HepG2 (cell line): ENCODE results near the gene PATE4. TPM values are rescaled to one million over a fixed set of nuclear protein-coding genes. Genes with fewer than 3 reads are reported as not detected.

ENCODE experiments used
- ESRRA ChIP-seq: sonication (generic); formaldehyde crosslinking; IDR thresholded peaks from 2 replicates; pipeline ENCODE4 v1.5.1; 2020; ENCODE audit warnings: mild to moderate bottlenecking, low read depth, missing genetic modification reagents
- ETV5 ChIP-seq: IDR thresholded peaks from 2 replicates; pipeline ENCODE4 v1.6.1; 2018; ENCODE audit warnings: missing biosample characterization, missing genetic modification reagents, inconsistent platforms, borderline replicate concordance
- HIVEP1 ChIP-seq: sonication (generic); formaldehyde crosslinking; IDR thresholded peaks from 2 replicates; pipeline ENCODE4 v1.4.0; 2020; ENCODE audit warnings: mild to moderate bottlenecking, missing genetic modification reagents
- HMG20B ChIP-seq: conservative IDR thresholded peaks from 2 replicates; pipeline ENCODE4 v1.6.1; 2016; ENCODE audit warnings: missing genetic modification reagents, missing compliant biosample characterization
- JUN ChIP-seq: sonication (generic); formaldehyde crosslinking; IDR thresholded peaks from 2 replicates; pipeline ENCODE4 v1.4.0; 2020; ENCODE audit warnings: mild to moderate bottlenecking, missing genetic modification reagents
- MAF1 ChIP-seq: sonication (generic); formaldehyde crosslinking; IDR thresholded peaks from 2 replicates; pipeline ENCODE4 v1.5.0; 2020; ENCODE audit warnings: missing genetic modification reagents, borderline replicate concordance
- NCOA1 ChIP-seq: sonication (generic); formaldehyde crosslinking; IDR thresholded peaks from 2 replicates; pipeline ENCODE4 v1.9.0; 2021; ENCODE audit warnings: missing genetic modification reagents
- NFE2L2 ChIP-seq: fragments of 150-350 bp; IDR thresholded peaks from 2 replicates; pipeline ENCODE4 v1.6.1; 2014; ENCODE audit warnings: low read length
- PHF20 ChIP-seq: sonication (generic); formaldehyde crosslinking; IDR thresholded peaks from 2 replicates; pipeline ENCODE4 v1.5.0; 2020; ENCODE audit warnings: mild to moderate bottlenecking, missing genetic modification reagents
- POLR2G ChIP-seq: fragments of 200-400 bp; formaldehyde crosslinking; IDR thresholded peaks from 2 replicates; pipeline ENCODE4 v1.6.1; 2018; ENCODE audit warnings: mild to moderate bottlenecking, low read depth, low read length, moderate library complexity
- SRSF4 ChIP-seq: fragments of 200-400 bp; formaldehyde crosslinking; IDR thresholded peaks from one replicate; pipeline ENCODE4 v1.6.1; 2018; ENCODE audit warnings: mild to moderate bottlenecking, low read depth, low read length, moderate library complexity; ENCODE audit not compliant: poor library complexity, severe bottlenecking
- TAF1 ChIP-seq: sonication (generic); formaldehyde crosslinking; IDR thresholded peaks from 2 replicates; pipeline ENCODE4 v1.4.0; 2020; ENCODE audit warnings: missing genetic modification reagents
- TFDP2 ChIP-seq: sonication (generic); formaldehyde crosslinking; IDR thresholded peaks from 2 replicates; pipeline ENCODE4 v1.4.0; 2020; ENCODE audit warnings: missing genetic modification reagents
- ZMYM3 ChIP-seq: sonication (generic); formaldehyde crosslinking; IDR thresholded peaks from 2 replicates; pipeline ENCODE4 v1.5.1; 2020; ENCODE audit warnings: mild to moderate bottlenecking, missing genetic modification reagents
- ZNF30 ChIP-seq: sonication (generic); formaldehyde crosslinking; IDR thresholded peaks from 2 replicates; pipeline ENCODE4 v1.5.0; 2020; ENCODE audit warnings: mild to moderate bottlenecking, missing genetic modification reagents
- ZNF615 ChIP-seq: sonication (generic); formaldehyde crosslinking; IDR thresholded peaks from 2 replicates; pipeline ENCODE4 v1.5.0; 2020; ENCODE audit warnings: mild to moderate bottlenecking, missing genetic modification reagents, borderline replicate concordance
- ZNF619 ChIP-seq: sonication (generic); formaldehyde crosslinking; IDR thresholded peaks from 2 replicates; pipeline ENCODE4 v1.4.0; 2020; ENCODE audit warnings: mild to moderate bottlenecking, missing genetic modification reagents
- ZNF672 ChIP-seq: sonication (generic); formaldehyde crosslinking; IDR thresholded peaks from 2 replicates; pipeline ENCODE4 v1.8.1; 2022; ENCODE audit warnings: missing genetic modification reagents
- ZNF772 ChIP-seq: sonication (generic); formaldehyde crosslinking; IDR thresholded peaks from 2 replicates; pipeline ENCODE4 v1.5.0; 2020; ENCODE audit warnings: mild to moderate bottlenecking, missing genetic modification reagents
- polyA plus RNA-seq, 8 experiments: library from polyadenylated mRNA; depleted of rRNA in 3 of 8; stranded (reverse) in 7 of 8; unstranded in 1 of 8; fragments of >200 nt; fragmentation: Illumina TruSeq in 4 of 8; extraction: Trizol in 4 of 8; gene quantifications; 2 replicates each; pipeline versions ENCODE4 v1.2.1 to v1.2.3, GENCODE V29; 2011 to 2016; ENCODE audit warnings: low read depth in 4 of 8, missing spikeins in 1 of 8, mixed read lengths in 1 of 8; ENCODE audit not compliant: insufficient read depth in 1 of 8
- total RNA-seq, 5 experiments: library from RNA; depleted of rRNA; stranded (reverse); fragments of >200 nt; fragmentation: Illumina TruSeq; extraction: Trizol; gene quantifications; 2 replicates each; pipeline ENCODE4 v1.2.3, GENCODE V29; 2016; ENCODE audit warnings: low read depth in 1 of 5
- TF ChIP-seq, protein P1 (sequence below): sonication (generic); formaldehyde crosslinking; IDR thresholded peaks from 2 replicates; pipeline ENCODE4 v1.4.0; 2020; ENCODE audit warnings: mild to moderate bottlenecking, missing genetic modification reagents
- TF ChIP-seq, protein P2 (sequence below), 2 experiments: sonication (generic) in 1 of 2; formaldehyde crosslinking in 1 of 2; IDR thresholded peaks; 2 replicates each; pipeline versions ENCODE4 v1.4.0 to v1.6.1; 2018 to 2020; ENCODE audit warnings: missing genetic modification reagents in 2 of 2, borderline replicate concordance in 1 of 2, low read depth in 1 of 2, mild to moderate bottlenecking in 1 of 2, missing biosample characterization in 1 of 2

The PATE4 gene
- total and polyA plus RNA-seq, 2 of the 13 experiments (the other 11 are each of a cell fraction or from before 2014, with no cell fraction given) = not detected

GRCh38 chr11:125887373-125888324 lies 54.5 kb downstream of the PATE4 start, which contains the start of gene HYLS1 (continued):
- TF ChIP-seq, protein P1, sequence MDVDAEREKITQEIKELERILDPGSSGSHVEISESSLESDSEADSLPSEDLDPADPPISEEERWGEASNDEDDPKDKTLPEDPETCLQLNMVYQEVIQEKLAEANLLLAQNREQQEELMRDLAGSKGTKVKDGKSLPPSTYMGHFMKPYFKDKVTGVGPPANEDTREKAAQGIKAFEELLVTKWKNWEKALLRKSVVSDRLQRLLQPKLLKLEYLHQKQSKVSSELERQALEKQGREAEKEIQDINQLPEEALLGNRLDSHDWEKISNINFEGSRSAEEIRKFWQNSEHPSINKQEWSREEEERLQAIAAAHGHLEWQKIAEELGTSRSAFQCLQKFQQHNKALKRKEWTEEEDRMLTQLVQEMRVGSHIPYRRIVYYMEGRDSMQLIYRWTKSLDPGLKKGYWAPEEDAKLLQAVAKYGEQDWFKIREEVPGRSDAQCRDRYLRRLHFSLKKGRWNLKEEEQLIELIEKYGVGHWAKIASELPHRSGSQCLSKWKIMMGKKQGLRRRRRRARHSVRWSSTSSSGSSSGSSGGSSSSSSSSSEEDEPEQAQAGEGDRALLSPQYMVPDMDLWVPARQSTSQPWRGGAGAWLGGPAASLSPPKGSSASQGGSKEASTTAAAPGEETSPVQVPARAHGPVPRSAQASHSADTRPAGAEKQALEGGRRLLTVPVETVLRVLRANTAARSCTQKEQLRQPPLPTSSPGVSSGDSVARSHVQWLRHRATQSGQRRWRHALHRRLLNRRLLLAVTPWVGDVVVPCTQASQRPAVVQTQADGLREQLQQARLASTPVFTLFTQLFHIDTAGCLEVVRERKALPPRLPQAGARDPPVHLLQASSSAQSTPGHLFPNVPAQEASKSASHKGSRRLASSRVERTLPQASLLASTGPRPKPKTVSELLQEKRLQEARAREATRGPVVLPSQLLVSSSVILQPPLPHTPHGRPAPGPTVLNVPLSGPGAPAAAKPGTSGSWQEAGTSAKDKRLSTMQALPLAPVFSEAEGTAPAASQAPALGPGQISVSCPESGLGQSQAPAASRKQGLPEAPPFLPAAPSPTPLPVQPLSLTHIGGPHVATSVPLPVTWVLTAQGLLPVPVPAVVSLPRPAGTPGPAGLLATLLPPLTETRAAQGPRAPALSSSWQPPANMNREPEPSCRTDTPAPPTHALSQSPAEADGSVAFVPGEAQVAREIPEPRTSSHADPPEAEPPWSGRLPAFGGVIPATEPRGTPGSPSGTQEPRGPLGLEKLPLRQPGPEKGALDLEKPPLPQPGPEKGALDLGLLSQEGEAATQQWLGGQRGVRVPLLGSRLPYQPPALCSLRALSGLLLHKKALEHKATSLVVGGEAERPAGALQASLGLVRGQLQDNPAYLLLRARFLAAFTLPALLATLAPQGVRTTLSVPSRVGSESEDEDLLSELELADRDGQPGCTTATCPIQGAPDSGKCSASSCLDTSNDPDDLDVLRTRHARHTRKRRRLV (CRISPR knock-in tag) = no peak
- TF ChIP-seq MAF1 (CRISPR knock-in tag) (no peak), POLR2G (peak; percentile 81; the same call in 1 of the 2 replicates), ZMYM3 (no peak), NFE2L2 (no peak), TAF1 (peak; percentile 74), ZNF615 (CRISPR knock-in tag) (no peak), SRSF4 (no peak), NCOA1 (0 out of 2 replicates have a peak, but pooled peaks have one; percentile 42), TFDP2 (CRISPR knock-in tag) (peak; percentile 24; the same call in 1 of the 2 replicates), HMG20B (CRISPR knock-in tag) (no peak), ZNF30 (CRISPR knock-in tag) (no peak), ZNF672 (CRISPR knock-in tag) (no peak), PHF20 (CRISPR knock-in tag) (peak; percentile 64), ETV5 (CRISPR knock-in tag) (no peak; the same call in none of the 2 replicates), ZNF619 (CRISPR knock-in tag) (no peak; the same call in 1 of the 2 replicates), ZNF772 (CRISPR knock-in tag) (no peak; the same call in 1 of the 2 replicates), ESRRA (CRISPR knock-in tag) (0 out of 2 replicates have a peak, but pooled peaks have one; percentile 59), JUN (CRISPR knock-in tag) (no peak), HIVEP1 (CRISPR knock-in tag) (peak; percentile 65; the same call in 1 of the 2 replicates)
- TF ChIP-seq, protein P2, sequence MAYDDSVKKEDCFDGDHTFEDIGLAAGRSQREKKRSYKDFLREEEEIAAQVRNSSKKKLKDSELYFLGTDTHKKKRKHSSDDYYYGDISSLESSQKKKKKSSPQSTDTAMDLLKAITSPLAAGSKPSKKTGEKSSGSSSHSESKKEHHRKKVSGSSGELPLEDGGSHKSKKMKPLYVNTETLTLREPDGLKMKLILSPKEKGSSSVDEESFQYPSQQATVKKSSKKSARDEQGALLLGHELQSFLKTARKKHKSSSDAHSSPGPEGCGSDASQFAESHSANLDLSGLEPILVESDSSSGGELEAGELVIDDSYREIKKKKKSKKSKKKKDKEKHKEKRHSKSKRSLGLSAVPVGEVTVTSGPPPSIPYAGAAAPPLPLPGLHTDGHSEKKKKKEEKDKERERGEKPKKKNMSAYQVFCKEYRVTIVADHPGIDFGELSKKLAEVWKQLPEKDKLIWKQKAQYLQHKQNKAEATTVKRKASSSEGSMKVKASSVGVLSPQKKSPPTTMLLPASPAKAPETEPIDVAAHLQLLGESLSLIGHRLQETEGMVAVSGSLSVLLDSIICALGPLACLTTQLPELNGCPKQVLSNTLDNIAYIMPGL (CRISPR knock-in tag; IDR thresholded peaks at IDR 0.05; ENCODE audit: borderline replicate concordance in 1 of 2, low read depth in 1 of 2) = peak; percentile 40 to 60; a peak in 3 of 4 replicates
